H1 (cell line): ENCODE results near the gene TLR9.

Source experiments
- POLR2A ChIP-seq, 2 experiments: IDR thresholded peaks; 1 replicate in 1 of 2; 2 replicates in 1 of 2; pipeline ENCODE4 v1.6.1; 2011; ENCODE audit warnings: low read depth in 2 of 2, low read length in 2 of 2, mild to moderate bottlenecking in 2 of 2; ENCODE audit errors: control extremely low read depth in 1 of 2
- SP1 ChIP-seq: IDR thresholded peaks from 2 replicates; pipeline ENCODE4 v1.6.1; 2011; ENCODE audit warnings: low read depth, low read length

- TF ChIP-seq POLR2A (IDR thresholded peaks at IDR 0.05; ENCODE audit: control extremely low read depth in 1 of 2, low read depth in 2 of 2, low read length in 2 of 2), result no peak
- no peak for TF ChIP-seq SP1
Observed at GRCh38 chr3:52223449-52224408, 1.7 kb downstream of the TLR9 start.
